Measurements from ENCODE around the gene ZNF658. TPM values are rescaled to one million over a fixed set of nuclear protein-coding genes. Genes with fewer than 3 reads are reported as not detected.
"Not testable (repeated sequence)": the region's sequence is repeated elsewhere in the genome, so short reads cannot be mapped to it uniquely, and the experiment has no call there.

ZNF658 gene
- total RNA-seq (2013): 2.3 TPM
- polyA plus RNA-seq (under 1 TPM; 0.32 to 0.69 (median 0.52) TPM), polyA minus RNA-seq (0.55 and 3.0 TPM in 2 replicates), total RNA-seq (0.08 to 2.9 (median 0.52) reads per million in 11 experiments)

DNA sequence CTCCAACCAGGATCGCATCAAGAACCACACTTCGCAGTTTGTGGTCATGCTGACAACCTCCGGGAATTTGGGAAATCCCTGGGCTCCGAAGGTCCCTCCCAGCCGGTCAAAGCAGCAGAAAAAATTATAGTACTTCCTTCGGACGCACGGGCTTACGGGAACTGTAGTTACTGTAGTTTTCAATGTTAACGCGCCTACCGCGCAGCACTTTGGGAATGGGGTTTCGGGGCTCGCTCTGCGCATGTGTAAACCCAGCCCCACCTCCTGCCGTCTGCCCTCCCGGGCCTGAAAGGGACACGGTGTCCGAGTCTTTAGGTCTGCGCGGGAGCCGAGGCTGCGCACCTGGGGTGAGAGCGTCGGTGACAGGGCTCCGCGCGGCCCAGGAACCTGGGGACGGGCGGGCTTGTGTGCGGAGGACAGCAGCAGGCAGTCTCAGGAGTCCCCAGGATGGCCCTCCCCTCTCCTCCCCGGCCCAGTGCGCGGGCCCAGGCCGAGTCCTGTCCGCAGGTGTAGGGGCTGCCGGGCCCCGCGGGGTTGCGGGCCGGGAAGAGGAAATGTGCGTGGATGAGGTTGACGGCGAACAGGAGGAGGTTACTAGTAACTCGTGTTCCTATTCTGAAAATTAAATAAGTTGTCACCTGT lies at the start of gene ZNF658:
Gene ZNF658, plus strand, starts transcription at position 236 of the 642 bp plus-strand sequence. CDS start 2,837 bp downstream, outside the sequence.
- H3K9me3 ChIP-seq (replicated peaks in 1 of 2; ENCODE audit: control insufficient read depth in 1 of 2, insufficient read depth in 1 of 2, low read length in 2 of 2); H3K36me3 ChIP-seq (replicated peaks in 1 of 2; ENCODE audit: control insufficient read depth in 1 of 2, insufficient read depth in 2 of 2, low read length in 2 of 2); H3K27me3 Mint-ChIP-seq (ENCODE audit: low read depth in 3 of 3); H4K20me1 ChIP-seq (ENCODE audit: insufficient read depth, low read length); H3K4me1 ChIP-seq (ENCODE audit: control insufficient read depth in 1 of 2, insufficient read depth in 2 of 2, low read length in 2 of 2); H3K4me1 Mint-ChIP-seq; H3K27me3 ChIP-seq (ENCODE audit: control insufficient read depth in 2 of 2, insufficient read depth in 2 of 2, low read length in 2 of 2); H3K79me2 ChIP-seq (ENCODE audit: insufficient read depth, low read length); H3K36me3 Mint-ChIP-seq; intact Hi-C loops (cut with micrococcal nuclease): not testable (repeated sequence)
- Histone ChIP-seq H3K27ac (ENCODE audit: low read depth in 1 of 2, low read length in 2 of 2) (peak within 1 kb of the TSS in 1 of 2 donors; percentile 59), H3K4me2 (replicated peaks; ENCODE audit: extremely low read depth, low read length, poor library complexity, severe bottlenecking) (peak within 1 kb of the TSS; percentile 36), H3K4me3 (replicated peaks in 1 of 3; ENCODE audit: low read depth in 2 of 3, low read length in 3 of 3) (peak within 1 kb of the TSS; percentile 36 to 75 (median 69)), H3K9ac (ENCODE audit: insufficient read depth, low read length, poor library complexity, severe bottlenecking) (peak within 1 kb of the TSS; percentile 46), H2AFZ (ENCODE audit: insufficient read depth, low read depth, low read length, poor library complexity, severe bottlenecking) (peak within 1 kb of the TSS; percentile 74)
- DNase-seq: peak; percentile 40 to 61 (median 58)
- peak within 1 kb of the TSS in 5 of 7 donors; percentile 57 to 92 (median 81) for H3K27ac Mint-ChIP-seq
- peaks cover 0 to 13% (median 4%) of the 10 kb centered on the region in 7 donors for H3K9me3 Mint-ChIP-seq
- WGBS (ENCODE audit: insufficient coverage): 0% methylated on average over 12 of the region's 46 CpGs
- H3K4me3 Mint-ChIP-seq: peak within 1 kb of the TSS; percentile 90 to 94

DNA sequence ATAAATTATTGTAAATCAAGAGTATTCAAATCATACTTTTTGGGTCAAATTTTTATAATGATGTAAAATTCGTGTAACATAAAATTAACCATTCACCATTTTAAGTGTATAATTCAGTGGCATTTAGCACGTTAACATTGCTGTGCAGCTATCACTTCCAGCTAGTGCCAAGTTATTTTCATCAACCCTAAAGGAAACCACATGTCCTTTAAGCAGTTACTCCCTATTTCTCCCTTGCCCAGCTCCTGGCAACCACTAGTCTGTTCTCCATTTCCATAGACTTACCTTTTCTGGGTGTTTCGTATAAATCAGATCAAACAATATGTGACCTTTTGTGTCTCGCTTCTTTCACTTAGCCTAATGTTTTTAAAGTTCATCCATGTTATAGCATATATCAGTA lies 38.8 kb upstream of the ZNF658 start:
- H3K79me2 ChIP-seq (ENCODE audit: insufficient read depth, low read length); H2AFZ ChIP-seq (ENCODE audit: insufficient read depth, low read depth, low read length, poor library complexity, severe bottlenecking); intact Hi-C loops (cut with micrococcal nuclease); DNase-seq; H3K9me3 Mint-ChIP-seq; H4K20me1 ChIP-seq (ENCODE audit: insufficient read depth, low read length); H3K9me3 ChIP-seq (replicated peaks in 1 of 2; ENCODE audit: control insufficient read depth in 1 of 2, insufficient read depth in 1 of 2, low read length in 2 of 2); H3K4me3 ChIP-seq (replicated peaks in 1 of 3; ENCODE audit: low read depth in 2 of 3, low read length in 3 of 3); H3K4me1 ChIP-seq (ENCODE audit: control insufficient read depth in 1 of 2, insufficient read depth in 2 of 2, low read length in 2 of 2); H3K27ac Mint-ChIP-seq; H3K36me3 Mint-ChIP-seq; H3K36me3 ChIP-seq (replicated peaks in 1 of 2; ENCODE audit: control insufficient read depth in 1 of 2, insufficient read depth in 2 of 2, low read length in 2 of 2); H3K27me3 ChIP-seq (ENCODE audit: control insufficient read depth in 2 of 2, insufficient read depth in 2 of 2, low read length in 2 of 2); H3K4me2 ChIP-seq (replicated peaks; ENCODE audit: extremely low read depth, low read length, poor library complexity, severe bottlenecking); H3K27ac ChIP-seq (ENCODE audit: low read depth in 1 of 2, low read length in 2 of 2); H3K4me1 Mint-ChIP-seq; H3K4me3 Mint-ChIP-seq; H3K9ac ChIP-seq (ENCODE audit: insufficient read depth, low read length, poor library complexity, severe bottlenecking); H3K27me3 Mint-ChIP-seq (ENCODE audit: low read depth in 3 of 3): not testable (repeated sequence)
- no CpG with 5 or more reads among the region's 4 CpGs for WGBS (ENCODE audit: insufficient coverage)

DNA sequence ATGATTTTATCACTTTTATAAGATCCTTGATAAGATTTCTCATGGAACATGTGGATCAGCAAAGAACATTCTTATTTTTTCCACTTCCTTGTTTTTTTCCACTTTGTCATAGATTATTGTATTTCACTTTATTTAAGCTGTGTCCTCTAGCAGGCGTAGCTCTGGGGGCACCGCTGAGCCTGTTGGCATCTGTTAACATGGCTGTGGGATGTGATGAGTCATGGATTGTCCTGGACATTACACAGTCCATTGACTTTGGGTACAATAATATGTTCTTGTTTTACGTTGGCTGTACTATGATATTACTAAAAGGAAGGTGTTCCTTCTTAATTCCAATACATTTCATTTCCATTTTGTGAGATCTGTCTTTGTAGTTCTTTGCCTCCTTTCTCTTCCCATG lies 31.9 kb upstream of the ZNF658 start:
- H3K79me2 ChIP-seq (ENCODE audit: insufficient read depth, low read length); H3K4me2 ChIP-seq (replicated peaks; ENCODE audit: extremely low read depth, low read length, poor library complexity, severe bottlenecking); DNase-seq; H3K4me3 Mint-ChIP-seq; intact Hi-C loops (cut with micrococcal nuclease); H3K4me3 ChIP-seq (replicated peaks in 1 of 3; ENCODE audit: low read depth in 2 of 3, low read length in 3 of 3); H3K9me3 Mint-ChIP-seq; H3K4me1 Mint-ChIP-seq; H3K27ac Mint-ChIP-seq; H3K27ac ChIP-seq (ENCODE audit: low read depth in 1 of 2, low read length in 2 of 2); H4K20me1 ChIP-seq (ENCODE audit: insufficient read depth, low read length); H2AFZ ChIP-seq (ENCODE audit: insufficient read depth, low read depth, low read length, poor library complexity, severe bottlenecking); H3K36me3 ChIP-seq (replicated peaks in 1 of 2; ENCODE audit: control insufficient read depth in 1 of 2, insufficient read depth in 2 of 2, low read length in 2 of 2); H3K27me3 ChIP-seq (ENCODE audit: control insufficient read depth in 2 of 2, insufficient read depth in 2 of 2, low read length in 2 of 2); H3K9ac ChIP-seq (ENCODE audit: insufficient read depth, low read length, poor library complexity, severe bottlenecking); H3K27me3 Mint-ChIP-seq (ENCODE audit: low read depth in 3 of 3); H3K36me3 Mint-ChIP-seq; H3K9me3 ChIP-seq (replicated peaks in 1 of 2; ENCODE audit: control insufficient read depth in 1 of 2, insufficient read depth in 1 of 2, low read length in 2 of 2); H3K4me1 ChIP-seq (ENCODE audit: control insufficient read depth in 1 of 2, insufficient read depth in 2 of 2, low read length in 2 of 2): not testable (repeated sequence)
- WGBS (ENCODE audit: insufficient coverage): no CpG with 5 or more reads among the region's 3 CpGs

DNA sequence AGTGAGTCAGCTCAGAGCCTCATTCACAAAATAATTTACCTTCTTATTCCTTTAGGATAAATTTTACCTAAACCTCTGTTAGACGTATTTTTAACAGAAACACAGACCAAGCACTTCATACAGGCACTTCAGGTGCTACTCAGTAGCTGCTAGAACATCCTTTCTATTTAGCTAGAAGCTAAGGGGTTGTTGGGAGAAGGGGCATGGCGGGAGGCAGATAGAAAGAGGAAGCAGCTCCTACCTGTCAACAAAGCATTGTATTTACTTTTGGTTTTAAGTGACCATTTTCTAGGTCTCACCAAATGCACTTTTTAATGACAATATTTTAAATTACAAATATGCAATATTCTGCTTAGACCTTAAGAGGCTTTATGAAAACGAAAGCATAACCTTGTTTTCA lies 19.9 kb upstream of the ZNF658 start:
- H3K27ac Mint-ChIP-seq; H3K9ac ChIP-seq (ENCODE audit: insufficient read depth, low read length, poor library complexity, severe bottlenecking); H3K4me2 ChIP-seq (replicated peaks; ENCODE audit: extremely low read depth, low read length, poor library complexity, severe bottlenecking); DNase-seq; H3K4me1 Mint-ChIP-seq; H3K4me3 Mint-ChIP-seq; H3K79me2 ChIP-seq (ENCODE audit: insufficient read depth, low read length); H4K20me1 ChIP-seq (ENCODE audit: insufficient read depth, low read length); H3K9me3 ChIP-seq (replicated peaks in 1 of 2; ENCODE audit: control insufficient read depth in 1 of 2, insufficient read depth in 1 of 2, low read length in 2 of 2); H3K27me3 ChIP-seq (ENCODE audit: control insufficient read depth in 2 of 2, insufficient read depth in 2 of 2, low read length in 2 of 2); H3K4me1 ChIP-seq (ENCODE audit: control insufficient read depth in 1 of 2, insufficient read depth in 2 of 2, low read length in 2 of 2); H3K9me3 Mint-ChIP-seq; H3K36me3 Mint-ChIP-seq; H3K4me3 ChIP-seq (replicated peaks in 1 of 3; ENCODE audit: low read depth in 2 of 3, low read length in 3 of 3); H2AFZ ChIP-seq (ENCODE audit: insufficient read depth, low read depth, low read length, poor library complexity, severe bottlenecking); H3K27ac ChIP-seq (ENCODE audit: low read depth in 1 of 2, low read length in 2 of 2); intact Hi-C loops (cut with micrococcal nuclease); H3K27me3 Mint-ChIP-seq (ENCODE audit: low read depth in 3 of 3); H3K36me3 ChIP-seq (replicated peaks in 1 of 2; ENCODE audit: control insufficient read depth in 1 of 2, insufficient read depth in 2 of 2, low read length in 2 of 2): not testable (repeated sequence)
- WGBS (ENCODE audit: insufficient coverage): no CpG with 5 or more reads among the region's 3 CpGs

Data from CD14-positive monocyte (primary cell).